ENCODE data around the gene TNNT1.

- TF ChIP-seq REPIN1 (tag by site-specific recombination; IDR thresholded peaks at IDR 0.05; ENCODE audit: low read depth) (no peak), KLF1 (tag by site-specific recombination; IDR thresholded peaks at IDR 0.05) (no peak), ZNF776 (tag by site-specific recombination; IDR thresholded peaks at IDR 0.05; ENCODE audit: borderline replicate concordance) (no peak), PRDM10 (tag by site-specific recombination; IDR thresholded peaks at IDR 0.05) (no peak), SETDB1 (IDR thresholded peaks at IDR 0.05; ENCODE audit: insufficient read length, low read length) (no peak), ZNF274 (IDR thresholded peaks at IDR 0.05; ENCODE audit: low read length) (no peak), ZNF274 (tag by site-specific recombination; IDR thresholded peaks at IDR 0.05; ENCODE audit: borderline replicate concordance) (no peak), ZBTB11 (tag by site-specific recombination; conservative IDR thresholded peaks at IDR 0.05; ENCODE audit: low read depth) (no peak), YY1 (tag by site-specific recombination; IDR thresholded peaks at IDR 0.05) (no peak), ZNF404 (tag by site-specific recombination; IDR thresholded peaks at IDR 0.05) (no peak)
- TF ChIP-seq, protein P1, sequence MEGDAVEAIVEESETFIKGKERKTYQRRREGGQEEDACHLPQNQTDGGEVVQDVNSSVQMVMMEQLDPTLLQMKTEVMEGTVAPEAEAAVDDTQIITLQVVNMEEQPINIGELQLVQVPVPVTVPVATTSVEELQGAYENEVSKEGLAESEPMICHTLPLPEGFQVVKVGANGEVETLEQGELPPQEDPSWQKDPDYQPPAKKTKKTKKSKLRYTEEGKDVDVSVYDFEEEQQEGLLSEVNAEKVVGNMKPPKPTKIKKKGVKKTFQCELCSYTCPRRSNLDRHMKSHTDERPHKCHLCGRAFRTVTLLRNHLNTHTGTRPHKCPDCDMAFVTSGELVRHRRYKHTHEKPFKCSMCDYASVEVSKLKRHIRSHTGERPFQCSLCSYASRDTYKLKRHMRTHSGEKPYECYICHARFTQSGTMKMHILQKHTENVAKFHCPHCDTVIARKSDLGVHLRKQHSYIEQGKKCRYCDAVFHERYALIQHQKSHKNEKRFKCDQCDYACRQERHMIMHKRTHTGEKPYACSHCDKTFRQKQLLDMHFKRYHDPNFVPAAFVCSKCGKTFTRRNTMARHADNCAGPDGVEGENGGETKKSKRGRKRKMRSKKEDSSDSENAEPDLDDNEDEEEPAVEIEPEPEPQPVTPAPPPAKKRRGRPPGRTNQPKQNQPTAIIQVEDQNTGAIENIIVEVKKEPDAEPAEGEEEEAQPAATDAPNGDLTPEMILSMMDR (tag by site-specific recombination; IDR thresholded peaks at IDR 0.05): no peak
Measured at GRCh38 chr19:55088021-55088451, 61.0 kb downstream of the TNNT1 start.
